ENCODE data around the gene GPR18. TPM values are rescaled to one million over a fixed set of nuclear protein-coding genes. Genes with fewer than 3 reads are reported as not detected.

GPR18 gene
- total and polyA plus RNA-seq, 2 experiments from 2014 or later = 1.2 TPM; not detected in 1

DNA sequence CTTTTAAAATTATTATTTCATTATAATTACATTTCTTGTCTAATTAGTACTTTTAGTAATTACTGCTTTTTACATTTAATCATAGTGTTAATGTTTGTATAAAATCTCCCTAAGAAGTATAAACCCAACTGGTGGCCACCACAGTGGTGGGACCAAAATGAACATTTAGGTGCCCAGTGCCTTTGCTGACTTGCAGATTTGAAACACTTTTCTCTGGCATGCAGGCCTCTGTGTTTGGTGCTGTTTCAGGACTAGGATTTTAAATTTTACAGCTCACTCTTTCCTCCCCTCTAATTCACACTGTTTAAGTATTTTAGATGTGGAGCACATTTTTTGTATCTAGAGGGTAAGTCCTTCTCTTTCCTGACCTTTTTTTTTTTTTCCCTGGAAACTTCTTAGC is 40.1 kb downstream of the GPR18 start:
- peak overlapping the region; percentile 82 for H3K27ac ChIP-seq

DNA sequence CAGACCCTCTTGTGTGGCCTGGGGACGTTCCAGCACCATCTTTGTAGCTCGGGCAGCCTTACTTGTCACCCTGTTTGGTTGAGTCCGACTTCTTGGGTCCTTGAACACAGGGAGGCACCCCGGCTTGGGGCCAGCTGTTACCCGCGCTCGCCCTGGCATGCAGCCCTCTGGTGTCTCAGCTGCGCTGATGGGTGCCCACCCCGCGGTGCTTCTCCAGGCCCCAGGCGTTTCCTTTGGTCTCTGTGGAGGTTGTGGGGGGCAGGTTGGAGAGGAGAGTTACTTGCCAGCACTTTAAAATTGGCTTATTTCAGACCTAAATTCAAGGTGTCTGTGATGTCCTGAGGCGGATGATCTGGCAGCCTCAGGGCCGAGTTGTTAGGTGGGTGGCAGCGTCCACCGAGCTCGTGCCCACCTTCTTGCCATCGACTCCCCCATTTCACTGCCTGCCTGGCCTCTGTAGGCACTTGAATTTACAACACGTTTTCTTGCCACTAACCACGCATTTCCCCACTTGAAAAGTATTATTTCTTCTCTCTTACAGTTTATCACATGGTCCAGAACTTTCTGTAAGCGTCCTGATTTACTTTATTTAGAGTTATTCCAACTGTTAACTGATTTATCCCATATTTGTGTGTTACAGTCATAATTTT is 40.6 kb downstream of the GPR18 start:
- peaks cover 20% of the 10 kb centered on the region for H3K4me1 ChIP-seq (ENCODE audit: low read depth)
- H3K27me3 ChIP-seq = no peaks in the 10 kb centered on the region
- DNase-seq (ENCODE audit: low read depth in 1 of 2, low spot score in 1 of 2) = no peak
- H3K36me3 ChIP-seq = no peaks in the 10 kb centered on the region
- H3K9me3 ChIP-seq (ENCODE audit: low read depth) = no peaks in the 10 kb centered on the region
- TF ChIP-seq, protein P1, sequence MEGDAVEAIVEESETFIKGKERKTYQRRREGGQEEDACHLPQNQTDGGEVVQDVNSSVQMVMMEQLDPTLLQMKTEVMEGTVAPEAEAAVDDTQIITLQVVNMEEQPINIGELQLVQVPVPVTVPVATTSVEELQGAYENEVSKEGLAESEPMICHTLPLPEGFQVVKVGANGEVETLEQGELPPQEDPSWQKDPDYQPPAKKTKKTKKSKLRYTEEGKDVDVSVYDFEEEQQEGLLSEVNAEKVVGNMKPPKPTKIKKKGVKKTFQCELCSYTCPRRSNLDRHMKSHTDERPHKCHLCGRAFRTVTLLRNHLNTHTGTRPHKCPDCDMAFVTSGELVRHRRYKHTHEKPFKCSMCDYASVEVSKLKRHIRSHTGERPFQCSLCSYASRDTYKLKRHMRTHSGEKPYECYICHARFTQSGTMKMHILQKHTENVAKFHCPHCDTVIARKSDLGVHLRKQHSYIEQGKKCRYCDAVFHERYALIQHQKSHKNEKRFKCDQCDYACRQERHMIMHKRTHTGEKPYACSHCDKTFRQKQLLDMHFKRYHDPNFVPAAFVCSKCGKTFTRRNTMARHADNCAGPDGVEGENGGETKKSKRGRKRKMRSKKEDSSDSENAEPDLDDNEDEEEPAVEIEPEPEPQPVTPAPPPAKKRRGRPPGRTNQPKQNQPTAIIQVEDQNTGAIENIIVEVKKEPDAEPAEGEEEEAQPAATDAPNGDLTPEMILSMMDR (IDR thresholded peaks at IDR 0.05; ENCODE audit: low read depth, low read length) = no peak
- peak overlapping the region; percentile 82 for H3K27ac ChIP-seq
- no peak overlapping the region for H3K4me3 ChIP-seq

More for the DNA sequence above, 40.1 kb downstream of the GPR18 start:
- Histone ChIP-seq H3K4me3 (no peak overlapping the region), H3K36me3 (no peaks in the 10 kb centered on the region), H3K27me3 (no peaks in the 10 kb centered on the region), H3K9me3 (ENCODE audit: low read depth) (no peaks in the 10 kb centered on the region), H3K4me1 (ENCODE audit: low read depth) (peaks cover 20% of the 10 kb centered on the region)
- TF ChIP-seq, protein P1 (IDR thresholded peaks at IDR 0.05; ENCODE audit: low read depth, low read length) = no peak
- no peak for DNase-seq (ENCODE audit: low read depth in 1 of 2, low spot score in 1 of 2)

DNA sequence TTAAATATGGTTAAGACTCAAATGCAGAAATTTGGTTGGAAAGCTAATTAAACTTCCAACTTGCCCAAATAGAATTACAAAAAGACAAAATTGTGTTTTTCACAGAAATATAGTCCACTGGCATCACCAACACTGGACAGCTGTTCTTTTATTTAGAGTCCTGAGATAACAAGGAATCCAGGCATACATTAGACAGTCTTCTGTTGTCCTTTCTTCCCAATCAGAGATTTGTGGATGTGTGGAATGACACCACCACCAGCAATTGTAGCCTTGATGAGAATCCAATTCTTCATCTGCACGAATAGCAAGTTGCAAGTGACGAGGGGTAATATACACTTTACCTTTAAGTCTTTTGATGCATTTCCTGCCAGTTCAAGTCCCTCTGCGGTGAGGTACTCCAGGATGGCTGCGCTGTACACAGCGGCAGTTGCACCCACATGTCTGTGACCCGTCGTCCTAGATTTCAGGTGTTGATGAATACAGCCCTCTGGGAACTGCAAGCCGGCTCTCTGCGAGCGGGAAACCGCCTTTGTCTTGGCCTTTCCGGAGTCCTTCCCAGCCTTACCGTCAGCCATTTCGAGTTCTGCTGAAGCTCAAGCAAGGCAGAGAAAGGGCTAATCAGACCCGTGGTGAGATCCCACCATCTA is 42.9 kb downstream of the GPR18 start:
- no peaks in the 10 kb centered on the region for H3K27me3 ChIP-seq
- H3K4me3 ChIP-seq = no peak overlapping the region
- no peaks in the 10 kb centered on the region for H3K9me3 ChIP-seq (ENCODE audit: low read depth)
- peak overlapping the region; percentile 51 for H3K27ac ChIP-seq
- no peak for DNase-seq (ENCODE audit: low read depth in 1 of 2, low spot score in 1 of 2)
- no peaks in the 10 kb centered on the region for H3K36me3 ChIP-seq
- TF ChIP-seq, protein P1 (IDR thresholded peaks at IDR 0.05; ENCODE audit: low read depth, low read length) = no peak
- peaks cover 18% of the 10 kb centered on the region for H3K4me1 ChIP-seq (ENCODE audit: low read depth)

DNA sequence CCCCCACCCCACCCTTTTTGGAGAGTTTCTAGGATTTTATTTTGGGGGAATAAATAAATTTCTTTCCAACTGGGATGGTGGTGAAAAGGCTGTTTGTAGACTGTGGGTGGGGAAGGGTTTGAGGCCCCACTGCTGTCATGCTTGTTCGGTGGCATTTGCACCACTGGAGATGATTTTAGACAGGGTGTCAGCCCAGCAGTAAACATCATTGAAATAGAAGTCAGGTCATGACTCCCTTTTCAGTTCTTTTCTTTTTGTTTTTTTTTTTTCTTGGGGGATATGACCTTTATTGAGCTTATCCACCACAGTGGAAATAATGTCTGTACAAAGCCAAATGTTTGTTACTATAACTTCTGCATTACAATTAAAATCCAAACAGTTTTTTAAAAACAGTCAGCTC is 43.4 kb downstream of the GPR18 start:
- no peak for DNase-seq (ENCODE audit: low read depth in 1 of 2, low spot score in 1 of 2)
- H3K36me3 ChIP-seq = no peaks in the 10 kb centered on the region
- TF ChIP-seq, protein P1 (IDR thresholded peaks at IDR 0.05; ENCODE audit: low read depth, low read length) = no peak
- H3K4me3 ChIP-seq = no peak overlapping the region
- peaks cover 14% of the 10 kb centered on the region for H3K4me1 ChIP-seq (ENCODE audit: low read depth)
- H3K27me3 ChIP-seq = no peaks in the 10 kb centered on the region
- H3K27ac ChIP-seq = peak overlapping the region; percentile 51
- H3K9me3 ChIP-seq (ENCODE audit: low read depth) = no peaks in the 10 kb centered on the region

DNA sequence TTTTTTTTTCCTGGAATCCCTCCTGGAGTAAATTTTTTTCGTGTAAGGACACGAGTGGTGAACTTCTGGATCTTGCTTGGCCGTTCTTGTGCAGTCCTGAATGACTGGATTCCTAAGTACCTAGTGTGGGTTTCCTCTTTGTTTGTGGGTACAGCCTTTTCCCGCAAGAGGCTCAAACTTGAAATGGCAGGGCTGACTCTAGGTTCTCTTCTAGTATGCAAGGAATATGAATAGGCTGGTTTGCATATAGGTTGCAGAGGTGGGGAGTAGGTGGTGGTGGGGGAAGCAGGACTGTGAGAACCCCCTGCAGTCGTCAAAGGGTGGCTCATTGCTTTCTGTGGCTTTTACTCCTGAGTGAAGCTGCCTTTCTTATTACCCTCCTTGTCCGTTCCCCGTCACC is 43.9 kb downstream of the GPR18 start:
- H3K27me3 ChIP-seq = no peaks in the 10 kb centered on the region
- peaks cover 14% of the 10 kb centered on the region for H3K4me1 ChIP-seq (ENCODE audit: low read depth)
- H3K27ac ChIP-seq = peak overlapping the region; percentile 51
- DNase-seq (ENCODE audit: low read depth in 1 of 2, low spot score in 1 of 2) = no peak
- H3K9me3 ChIP-seq (ENCODE audit: low read depth) = no peaks in the 10 kb centered on the region
- TF ChIP-seq, protein P1 (IDR thresholded peaks at IDR 0.05; ENCODE audit: low read depth, low read length) = no peak
- H3K36me3 ChIP-seq = no peaks in the 10 kb centered on the region
- no peak overlapping the region for H3K4me3 ChIP-seq

All from cardiac muscle cell (in vitro differentiated cells and primary cell).